HG02884 (cell line): ENCODE measurements around the gene GALNT15.

Experiments
- ATAC-seq: cut with Tn5 transposase; IDR thresholded peaks from one replicate; pipeline ENCODE4 v1.9.1; 2021; ENCODE audit warnings: mild to moderate bottlenecking, moderate library complexity; ENCODE audit not compliant: unreplicated experiment

Gene GALNT15

DNA sequence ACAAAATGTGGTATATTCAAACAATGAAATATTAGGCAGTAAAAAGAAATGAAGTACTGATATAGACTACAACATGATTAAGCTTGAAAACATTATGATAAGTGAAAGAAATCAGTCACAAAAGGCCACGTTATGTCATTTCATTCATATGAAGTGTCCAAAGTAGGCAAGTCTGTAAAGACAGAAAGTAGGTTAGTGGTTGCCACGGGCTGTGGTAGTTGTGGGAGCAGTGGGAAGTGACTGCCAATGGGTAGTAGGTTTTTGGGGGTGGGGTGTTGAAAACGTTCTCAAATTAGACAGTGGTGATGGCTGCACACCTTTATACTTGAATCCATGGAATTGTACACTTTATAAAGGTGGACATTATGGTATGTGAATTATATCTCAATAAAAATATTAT, 12.1 kb downstream of the GALNT15 start:
- no peak for ATAC-seq

- no peak for ATAC-seq
Measured at GRCh38 chr3:16187213-16187790, 12.8 kb downstream of the GALNT15 start.

DNA sequence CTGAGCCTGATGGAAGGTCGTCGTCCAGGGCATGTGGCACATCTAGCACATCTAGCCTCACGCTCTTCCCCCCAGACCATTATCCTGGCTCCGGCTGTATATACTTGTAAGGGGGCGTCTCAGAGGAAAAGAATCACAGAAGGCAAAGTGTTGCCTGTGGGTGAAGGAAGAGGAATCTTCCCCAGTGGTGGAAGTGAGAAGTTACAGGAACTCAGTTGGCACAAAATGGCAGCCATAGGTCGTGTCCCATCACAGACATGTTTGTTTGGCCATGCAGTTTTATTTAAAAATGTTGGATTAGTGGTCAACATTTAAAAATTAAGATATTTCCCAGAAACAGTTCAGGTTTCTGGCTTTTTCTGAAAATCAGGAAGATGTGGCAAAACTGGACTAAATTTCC, 13.6 kb downstream of the GALNT15 start:
- ATAC-seq = no peak

DNA sequence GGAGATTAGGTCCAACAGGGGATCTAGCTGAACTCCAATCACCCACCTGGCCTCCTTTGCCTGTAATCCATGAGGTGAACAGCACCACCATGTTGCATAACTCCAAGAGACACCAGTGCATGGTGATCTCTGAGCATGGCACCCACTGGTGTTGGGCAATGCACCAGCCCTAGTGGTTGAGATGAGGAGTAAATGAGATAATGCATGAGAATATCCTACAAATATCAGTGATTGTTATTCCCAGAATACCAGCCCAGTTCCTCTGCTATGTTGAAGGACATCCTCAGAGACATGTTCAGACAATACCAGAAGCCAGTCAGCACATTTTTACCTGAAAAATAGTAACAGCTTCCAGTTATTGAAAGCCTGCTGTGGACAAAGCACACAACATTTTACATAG, 14.7 kb downstream of the GALNT15 start:
- ATAC-seq = no peak

- no peak for ATAC-seq
Measured at GRCh38 chr3:16190704-16191103, 16.2 kb downstream of the GALNT15 start.

GRCh38 chr3:16191591-16191990, 17.1 kb downstream of the GALNT15 start:
- ATAC-seq = no peak

DNA sequence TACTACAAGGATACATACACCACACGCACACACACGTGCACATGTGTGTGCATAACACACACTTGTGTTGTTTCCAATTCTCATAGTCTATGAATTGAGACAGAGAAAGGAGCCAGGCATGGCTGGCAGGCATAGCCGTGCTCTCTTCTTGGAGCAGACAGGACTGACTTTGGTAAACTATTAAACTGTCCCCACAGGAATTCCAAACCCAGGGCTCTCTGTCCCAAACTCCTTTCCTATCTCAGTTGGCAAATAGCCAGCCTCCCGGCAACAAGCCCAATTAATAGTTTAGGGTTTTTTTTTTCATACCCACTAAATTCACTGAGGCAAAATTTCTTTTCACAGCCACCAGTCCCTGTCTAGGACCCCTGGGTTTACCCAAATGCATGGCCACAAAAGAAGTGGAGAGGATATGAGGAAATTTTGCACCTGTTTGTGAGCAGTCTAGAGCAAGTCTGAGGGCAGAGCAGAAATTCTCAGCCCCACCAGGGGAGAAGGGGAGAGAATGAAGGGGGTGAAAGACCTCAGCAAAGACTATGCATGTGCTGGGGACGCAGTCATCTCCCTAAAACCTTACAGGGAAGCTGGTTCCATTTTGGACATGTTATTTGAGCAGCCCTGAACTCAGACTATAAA, 17.8 kb downstream of the GALNT15 start:
- ATAC-seq = no peak

GRCh38 chr3:16198427-16198826, 23.9 kb downstream of the GALNT15 start:
- no peak for ATAC-seq

DNA sequence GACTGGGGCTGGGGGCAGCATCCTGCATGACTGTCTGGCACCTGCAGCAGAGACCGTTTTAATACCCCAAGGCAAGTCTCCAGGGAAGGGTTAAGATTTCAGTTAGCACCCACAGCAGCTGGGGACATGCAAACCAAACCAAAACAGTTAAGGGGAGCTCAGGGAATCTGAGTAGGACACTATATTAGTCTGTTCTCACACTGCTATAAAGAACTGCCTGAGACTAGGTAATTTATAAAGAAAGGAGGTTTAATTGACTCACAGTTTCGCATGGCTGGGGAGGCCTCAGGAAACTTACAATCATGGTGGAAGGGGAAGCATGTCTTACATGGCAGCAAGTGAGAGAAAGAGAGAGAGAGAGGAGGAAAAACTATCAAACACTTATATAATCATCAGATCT, 25.3 kb downstream of the GALNT15 start:
- no peak for ATAC-seq

DNA sequence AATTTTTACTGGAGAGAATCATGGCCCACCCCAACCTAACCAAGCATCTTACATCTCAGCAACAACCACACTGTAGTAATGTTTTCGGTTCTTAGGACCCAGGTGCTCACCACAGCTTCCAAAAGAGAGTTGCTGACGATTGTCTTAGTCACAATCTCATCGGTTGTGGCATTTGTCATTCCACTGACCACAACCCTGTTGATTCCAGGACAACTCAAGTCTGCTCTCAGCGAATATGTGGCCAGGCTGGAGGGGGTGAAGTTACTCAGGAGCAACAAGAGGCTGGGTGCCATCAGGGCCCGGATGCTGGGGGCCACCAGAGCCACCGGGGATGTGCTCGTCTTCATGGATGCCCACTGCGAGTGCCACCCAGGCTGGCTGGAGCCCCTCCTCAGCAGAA, 25.9 kb downstream of the GALNT15 start:
- no peak for ATAC-seq

- ATAC-seq = no peak
Measured at GRCh38 chr3:16203031-16203430, 28.6 kb downstream of the GALNT15 start.

GRCh38 chr3:16203671-16204629, 29.5 kb downstream of the GALNT15 start:
- ATAC-seq = no peak

- ATAC-seq = no peak
Measured at GRCh38 chr3:16204751-16205150, 30.3 kb downstream of the GALNT15 start.

- no peak for ATAC-seq
Measured at GRCh38 chr3:16205156-16205870, 30.8 kb downstream of the GALNT15 start.

DNA sequence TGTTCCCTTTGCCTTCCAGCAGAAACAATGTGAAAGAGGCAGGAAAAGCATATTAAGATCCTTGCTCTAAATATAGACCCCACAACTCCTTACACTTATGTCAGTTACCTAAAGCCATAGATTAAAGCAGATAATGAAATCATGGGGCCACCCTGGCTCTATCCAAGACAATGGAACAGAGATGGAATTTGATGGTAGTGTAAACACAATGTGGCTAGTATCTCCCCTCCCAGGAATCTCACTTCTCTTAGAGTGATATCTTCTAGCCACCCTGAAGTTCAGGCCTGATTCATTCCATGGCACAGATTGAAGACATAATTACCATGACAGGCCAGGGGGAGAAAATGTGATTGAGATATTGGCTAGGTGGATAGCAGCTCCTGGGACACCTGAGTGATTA, 32.6 kb downstream of the GALNT15 start:
- ATAC-seq = no peak

GRCh38 chr3:16211176-16211904, 36.9 kb downstream of the GALNT15 start:
- ATAC-seq = no peak

GRCh38 chr3:16214366-16214765, 39.9 kb downstream of the GALNT15 start:
- no peak for ATAC-seq

- ATAC-seq = no peak
Measured at GRCh38 chr3:16216373-16216935, 42.0 kb downstream of the GALNT15 start.

DNA sequence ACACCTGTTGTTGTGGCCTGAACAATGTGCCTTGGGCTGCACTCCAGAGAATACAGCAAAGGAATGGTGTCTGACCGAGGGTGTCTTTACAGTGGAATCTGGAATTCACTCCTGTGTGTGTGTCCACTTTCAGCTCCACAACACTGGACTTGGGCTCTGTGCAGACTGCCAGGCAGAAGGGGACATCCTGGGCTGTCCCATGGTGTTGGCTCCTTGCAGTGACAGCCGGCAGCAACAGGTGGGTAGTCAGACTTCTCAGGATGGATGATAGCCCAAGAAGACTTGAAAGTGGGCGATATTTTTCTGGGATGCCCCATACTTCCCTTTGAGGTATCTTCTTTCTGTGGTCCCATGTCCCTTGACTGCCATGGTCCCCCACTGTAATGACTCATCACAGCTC, 45.3 kb downstream of the GALNT15 start:
- no peak for ATAC-seq

GRCh38 chr3:16221990-16222389, 47.5 kb downstream of the GALNT15 start:
- no peak for ATAC-seq
